Measurements from ENCODE around the gene BAIAP2.

- TF ChIP-seq CTCF (IDR thresholded peaks at IDR 0.05) (no peak), POLR2A (IDR thresholded peaks at IDR 0.05) (no peak)
Measured at GRCh38 chr17:81039854-81040758, 5.2 kb downstream of the BAIAP2 start.

All from thyroid gland (tissue), 4 donors.